BE2C (cell line): ENCODE measurements around the gene TMEM140.
A peak's percentile ranks its signal among the peaks of the same experiment; 100 is the strongest.
"Not testable (repeated sequence)": the region's sequence is repeated elsewhere in the genome, so short reads cannot be mapped to it uniquely, and the experiment has no call there.

Experiments used
- DNase-seq: peaks from one replicate; pipeline ENCODE4 v3.0.0-alpha.2; 2020
- H3K27me3 ChIP-seq: fragments of 250-450 bp; sonication (Bioruptor Pico); 2 replicates; pipeline ENCODE4 v1.5.1; 2020; ENCODE audit warnings: mild to moderate bottlenecking
- H3K36me3 ChIP-seq: fragments of 250-450 bp; sonication (Bioruptor Pico); 2 replicates; pipeline ENCODE4 v1.5.1; 2020; ENCODE audit warnings: mild to moderate bottlenecking
- H3K4me1 ChIP-seq: fragments of 250-450 bp; sonication (Bioruptor Pico); 2 replicates; pipeline ENCODE4 v1.5.1; 2020
- H3K4me3 ChIP-seq: 2 replicates; pipeline ENCODE4 v1.5.1; 2011; ENCODE audit warnings: low read depth, low read length
- H3K9me3 ChIP-seq: fragments of 250-450 bp; sonication (Bioruptor Pico); 2 replicates; pipeline ENCODE4 v1.5.1; 2020
- CTCF ChIP-seq: IDR thresholded peaks from 2 replicates; pipeline ENCODE4 v1.5.1; 2012; ENCODE audit warnings: mild to moderate bottlenecking, low read depth, low read length

The TMEM140 gene

GRCh38 chr7:135168489-135169140 lies 20.7 kb downstream of the TMEM140 start:
- no peaks in the 10 kb centered on the region for H3K9me3 ChIP-seq
- no peaks in the 10 kb centered on the region for H3K27me3 ChIP-seq
- no peak for DNase-seq
- no peaks in the 10 kb centered on the region for H3K4me1 ChIP-seq
- H3K36me3 ChIP-seq: peaks cover 41% of the 10 kb centered on the region
- no peak for TF ChIP-seq CTCF
- H3K4me3 ChIP-seq: no peak overlapping the region; the same call in 1 of the 2 replicates

- no peaks in the 10 kb centered on the region for H3K9me3 ChIP-seq
- DNase-seq: peak; percentile 59
- H3K4me1 ChIP-seq: no peaks in the 10 kb centered on the region
- peaks cover 41% of the 10 kb centered on the region for H3K36me3 ChIP-seq
- peak overlapping the region; percentile 95 for H3K4me3 ChIP-seq
- no peaks in the 10 kb centered on the region for H3K27me3 ChIP-seq
- TF ChIP-seq CTCF: peak; percentile 61
Measured at GRCh38 chr7:135169141-135169963, 21.5 kb downstream of the TMEM140 start.

GRCh38 chr7:135169964-135170273 lies 22.0 kb downstream of the TMEM140 start:
- Histone ChIP-seq H3K36me3 (peaks cover 36% of the 10 kb centered on the region), H3K9me3 (no peaks in the 10 kb centered on the region), H3K4me1 (no peaks in the 10 kb centered on the region), H3K4me3 (peak overlapping the region; percentile 95), H3K27me3 (no peaks in the 10 kb centered on the region)
- DNase-seq: no peak
- TF ChIP-seq CTCF: no peak

- Histone ChIP-seq H3K36me3 (peaks cover 34% of the 10 kb centered on the region), H3K9me3 (no peaks in the 10 kb centered on the region), H3K4me1 (no peaks in the 10 kb centered on the region), H3K27me3 (no peaks in the 10 kb centered on the region), H3K4me3 (peak within 1 kb of the TSS; percentile 95)
- TF ChIP-seq CTCF: peak; percentile 65
- DNase-seq: peak; percentile 98
Measured at GRCh38 chr7:135170274-135170997, 22.6 kb downstream of the TMEM140 start, which contains the start of gene CYREN. CYREN (minus strand) TSS chr7:135170707; CDS start chr7:135168922, 1,785 bp downstream.

- peak overlapping the region; percentile 95 for H3K4me3 ChIP-seq
- H3K9me3 ChIP-seq, H3K4me1 ChIP-seq, DNase-seq, H3K27me3 ChIP-seq: not testable (repeated sequence)
- H3K36me3 ChIP-seq: peaks cover 28% of the 10 kb centered on the region
Measured at GRCh38 chr7:135170998-135171481, 23.2 kb downstream of the TMEM140 start.

- not testable (repeated sequence) for H3K9me3 ChIP-seq, DNase-seq, H3K4me3 ChIP-seq, H3K4me1 ChIP-seq, H3K27me3 ChIP-seq
- peaks cover 22% of the 10 kb centered on the region for H3K36me3 ChIP-seq
Measured at GRCh38 chr7:135171581-135172291, 23.9 kb downstream of the TMEM140 start.

- H3K9me3 ChIP-seq, H3K4me3 ChIP-seq, DNase-seq, H3K27me3 ChIP-seq, H3K36me3 ChIP-seq, H3K4me1 ChIP-seq: not testable (repeated sequence)
Measured at GRCh38 chr7:135173916-135174315, 26.0 kb downstream of the TMEM140 start.
